NCI-H446 (cell line): ENCODE results near the gene PCMT1.
A peak's percentile ranks its signal among the peaks of the same experiment; 100 is the strongest.
"Not testable (repeated sequence)": the region's sequence is repeated elsewhere in the genome, so short reads cannot be mapped to it uniquely, and the experiment has no call there.

ENCODE experiments used
- DNase-seq, 2 experiments: peaks; one replicate each; lab custom pipeline; 2025; lab: John Stamatoyannopoulos, UW

The PCMT1 gene

DNA sequence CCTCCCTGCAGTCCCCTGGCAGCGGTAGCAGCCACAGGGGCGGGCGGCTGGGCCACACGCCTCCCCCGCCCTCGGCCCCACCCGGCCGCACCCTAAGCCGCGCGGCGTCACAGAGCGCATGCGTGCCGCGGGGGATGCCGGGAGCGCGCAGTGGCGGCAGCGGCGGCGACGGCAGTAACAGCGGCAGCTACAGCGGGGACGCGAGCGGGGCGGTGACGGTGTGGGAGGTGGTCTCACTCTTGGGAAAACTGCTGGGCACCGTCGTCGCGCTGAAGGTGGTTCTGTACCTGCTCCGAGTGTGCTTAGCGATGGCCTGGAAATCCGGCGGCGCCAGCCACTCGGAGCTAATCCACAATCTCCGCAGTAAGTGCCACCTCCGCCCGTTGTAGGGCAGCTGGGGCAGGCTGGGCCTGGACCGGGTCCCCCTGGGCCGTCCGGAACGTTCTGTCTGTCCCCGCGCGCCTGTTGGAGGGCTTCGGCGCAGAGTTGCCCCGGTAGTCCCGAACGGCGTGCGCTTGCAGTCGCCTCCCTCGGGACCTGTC is at the start of gene PCMT1:
Gene PCMT1, plus strand, starts transcription at position 148 of the 542 bp plus-strand sequence. Its CDS starts 161 bp downstream, at position 309.
- peak; percentile 68 to 90 for DNase-seq

DNA sequence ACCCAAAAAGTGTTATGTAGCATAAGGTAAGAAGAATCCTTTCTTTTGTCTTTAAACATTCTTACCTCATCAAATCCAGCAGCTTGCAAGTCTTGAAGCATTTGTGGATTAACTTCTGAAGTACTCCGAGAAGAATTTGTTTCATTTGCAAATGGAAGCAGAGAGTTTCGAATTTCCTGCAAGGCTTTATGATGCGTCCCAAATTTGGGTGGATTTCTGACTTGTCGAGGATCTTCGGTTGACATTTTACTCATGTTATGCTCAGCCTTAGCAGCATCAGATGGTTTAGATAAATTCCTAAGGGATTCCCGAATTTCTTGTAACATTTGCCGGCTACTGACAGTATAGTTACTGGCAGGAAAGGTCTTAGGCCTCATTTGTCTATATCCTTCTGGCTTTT is 47.8 kb upstream of the PCMT1 start:
- DNase-seq: no peak

DNA sequence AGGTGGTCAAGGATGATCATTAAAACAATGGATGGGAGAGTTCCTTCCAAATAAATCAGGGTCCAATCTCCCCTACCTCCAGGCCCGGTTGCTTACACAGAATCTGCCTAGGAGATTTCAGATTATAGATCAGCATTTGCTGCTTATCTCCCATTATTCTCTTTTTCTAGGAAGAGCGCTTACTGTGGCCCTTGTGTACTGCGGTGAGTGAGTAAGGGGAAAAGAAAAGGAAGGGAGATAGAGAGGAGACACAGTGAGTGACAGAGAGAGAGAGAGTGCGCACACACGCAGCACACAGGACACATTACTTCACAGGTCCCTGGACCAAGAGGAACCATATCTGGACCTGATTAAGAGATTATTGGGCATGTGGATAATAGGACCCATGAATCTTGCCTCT is 37.8 kb upstream of the PCMT1 start:
- no peak for DNase-seq

DNA sequence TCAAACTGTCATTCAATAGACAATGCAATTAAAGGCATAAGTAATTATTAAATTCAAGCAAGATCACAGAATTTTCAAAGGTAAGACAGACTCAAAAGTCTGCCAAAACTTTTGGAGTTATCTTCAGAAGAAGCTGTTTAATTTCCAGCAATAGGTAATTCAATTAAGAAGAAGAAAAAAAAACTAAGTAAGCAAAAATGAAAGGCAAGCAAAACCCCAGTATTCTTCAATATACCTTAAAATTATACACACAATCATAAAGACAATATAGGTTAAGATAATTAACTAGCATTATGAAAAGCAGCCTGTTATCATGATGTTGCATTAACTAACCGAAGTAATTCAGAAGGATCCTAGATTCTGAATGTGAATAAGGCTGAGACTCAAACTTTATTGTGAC is 35.1 kb upstream of the PCMT1 start:
- no peak for DNase-seq

DNA sequence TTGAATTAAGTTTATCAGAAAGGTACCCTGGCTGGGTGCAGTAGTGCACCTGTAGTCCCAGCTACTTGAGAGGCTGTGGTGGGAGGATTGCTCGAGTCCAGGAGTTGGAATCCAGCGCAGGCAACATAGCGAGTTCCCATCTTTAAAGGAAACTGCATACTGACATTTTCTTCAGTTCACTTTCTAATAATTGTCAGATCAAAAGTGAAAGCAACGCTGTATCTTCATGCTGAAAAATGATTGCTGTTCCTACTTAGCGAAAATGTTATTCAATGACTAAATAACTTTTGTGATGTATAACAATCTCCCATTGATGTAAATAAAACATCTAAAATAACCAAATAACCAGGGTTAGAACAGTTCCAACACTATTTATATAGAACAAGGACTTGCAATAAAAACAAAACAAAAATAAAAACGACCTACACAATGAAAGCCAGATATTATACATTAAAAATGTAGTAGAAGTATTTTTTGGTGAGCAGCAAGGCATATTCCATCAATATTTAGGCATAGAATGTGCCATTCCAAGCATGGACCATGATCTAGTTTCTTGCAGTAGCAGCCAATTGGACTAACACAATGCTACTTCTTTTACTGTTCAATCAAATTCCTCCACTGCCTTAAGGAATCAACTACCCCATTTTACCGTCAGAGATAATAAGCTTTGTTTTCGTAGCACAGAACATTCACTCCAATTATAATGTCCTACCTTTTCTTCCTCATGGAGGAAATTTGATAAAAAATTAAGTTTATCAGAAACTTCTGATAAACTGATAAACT is 33.2 kb upstream of the PCMT1 start:
- no peak for DNase-seq

DNA sequence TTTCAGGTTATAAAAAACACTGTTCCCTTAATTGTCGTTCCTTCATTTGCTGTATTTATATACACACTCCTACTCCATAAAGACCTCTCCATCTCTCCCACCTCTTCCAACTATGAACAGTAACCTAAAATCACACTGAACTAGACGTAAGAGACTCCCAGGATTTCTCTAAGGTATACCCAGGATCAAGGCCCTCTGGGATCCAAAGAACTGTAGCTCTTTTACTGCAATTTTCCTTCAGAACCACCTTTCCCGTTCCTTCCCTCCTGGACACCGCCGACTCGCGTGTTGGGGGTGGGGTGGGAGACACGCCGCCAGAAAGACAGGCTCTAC is 32.3 kb upstream of the PCMT1 start:
- no peak for DNase-seq

DNA sequence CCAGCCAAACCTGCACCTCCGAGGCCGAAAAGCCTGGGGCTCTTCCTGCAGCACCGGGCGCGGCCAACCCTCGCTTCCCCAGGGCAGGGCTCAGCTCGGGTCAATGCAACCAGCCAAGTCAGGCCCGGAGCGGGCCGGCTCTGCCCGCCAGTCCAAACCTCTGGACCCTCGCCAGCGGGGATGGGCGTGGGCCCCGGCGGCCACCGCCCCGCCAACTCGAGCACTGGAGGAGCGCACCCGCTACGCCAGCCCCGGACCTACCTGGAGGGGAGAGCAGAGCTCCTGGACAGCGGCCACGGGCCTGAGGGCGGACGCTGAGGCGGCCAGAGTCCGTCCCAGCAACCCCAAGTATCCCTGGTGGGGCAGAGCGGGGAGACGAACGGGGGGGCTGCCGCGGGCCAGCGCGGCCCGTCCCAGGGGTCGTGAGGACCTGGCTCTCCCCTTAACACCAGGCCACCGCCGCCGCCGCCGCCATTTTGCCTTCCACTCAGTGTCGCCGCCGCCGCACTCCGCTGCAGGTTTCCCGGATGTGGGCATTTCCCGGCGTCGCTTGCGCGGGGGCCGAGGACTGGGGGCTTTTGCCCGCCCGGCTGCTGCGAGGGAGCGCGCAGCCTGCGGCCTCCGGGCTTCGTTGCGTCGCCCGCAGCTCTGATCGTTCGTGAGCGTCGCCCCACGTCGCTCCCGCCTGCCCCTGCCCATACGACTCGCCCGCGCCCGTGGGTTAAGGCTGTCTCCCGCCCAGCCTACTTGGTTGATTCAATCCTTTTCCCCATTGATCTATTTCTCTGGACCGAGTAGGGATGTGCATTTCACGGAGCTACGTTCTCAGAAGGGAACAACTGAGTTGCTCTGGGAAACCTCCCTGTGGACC is 31.7 kb upstream of the PCMT1 start, which contains the start of gene LATS1:
Gene LATS1, minus strand, starts transcription at position 514 of the 871 bp plus-strand sequence. CDS start 15,975 bp downstream, outside the sequence.
- DNase-seq: peak; percentile 64 to 83

DNA sequence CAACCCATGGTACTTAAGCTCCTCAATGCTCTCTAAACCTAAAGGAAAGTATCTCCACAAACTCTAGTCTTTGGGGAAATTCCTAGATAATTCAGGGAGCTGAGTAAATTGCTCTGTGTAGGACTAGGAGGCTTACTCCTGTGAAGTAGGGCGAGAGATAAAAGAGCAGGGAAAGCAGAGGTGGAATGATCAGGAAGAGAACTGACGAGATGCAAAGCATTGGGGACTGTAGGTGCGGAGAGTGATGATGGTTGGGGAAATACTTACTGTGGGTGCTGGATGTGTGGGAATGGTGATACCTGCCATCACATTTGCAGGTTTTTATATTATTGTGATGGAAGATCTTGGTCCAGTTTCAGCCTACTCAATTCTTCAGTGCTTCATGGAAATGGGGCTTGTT is 30.0 kb upstream of the PCMT1 start:
- no peak for DNase-seq

DNA sequence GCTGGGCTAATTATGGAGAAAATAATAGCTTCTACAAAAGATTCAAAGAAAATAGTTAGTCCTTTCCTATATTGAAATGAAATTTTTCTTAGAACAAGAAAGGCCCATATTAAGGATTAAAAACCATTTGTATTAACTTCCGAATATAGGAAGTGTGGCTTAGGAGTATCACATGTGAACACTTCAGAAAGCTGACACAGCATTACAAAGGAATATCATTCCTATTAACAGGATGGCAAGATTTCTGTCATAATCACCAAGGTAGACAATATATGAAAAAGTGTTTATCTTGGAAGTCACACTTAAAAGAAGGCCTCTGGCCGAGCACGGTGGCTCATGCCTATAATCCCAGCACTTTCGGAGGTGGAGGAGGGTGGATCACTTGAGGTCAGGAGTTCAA is 26.3 kb upstream of the PCMT1 start:
- DNase-seq: no peak

DNA sequence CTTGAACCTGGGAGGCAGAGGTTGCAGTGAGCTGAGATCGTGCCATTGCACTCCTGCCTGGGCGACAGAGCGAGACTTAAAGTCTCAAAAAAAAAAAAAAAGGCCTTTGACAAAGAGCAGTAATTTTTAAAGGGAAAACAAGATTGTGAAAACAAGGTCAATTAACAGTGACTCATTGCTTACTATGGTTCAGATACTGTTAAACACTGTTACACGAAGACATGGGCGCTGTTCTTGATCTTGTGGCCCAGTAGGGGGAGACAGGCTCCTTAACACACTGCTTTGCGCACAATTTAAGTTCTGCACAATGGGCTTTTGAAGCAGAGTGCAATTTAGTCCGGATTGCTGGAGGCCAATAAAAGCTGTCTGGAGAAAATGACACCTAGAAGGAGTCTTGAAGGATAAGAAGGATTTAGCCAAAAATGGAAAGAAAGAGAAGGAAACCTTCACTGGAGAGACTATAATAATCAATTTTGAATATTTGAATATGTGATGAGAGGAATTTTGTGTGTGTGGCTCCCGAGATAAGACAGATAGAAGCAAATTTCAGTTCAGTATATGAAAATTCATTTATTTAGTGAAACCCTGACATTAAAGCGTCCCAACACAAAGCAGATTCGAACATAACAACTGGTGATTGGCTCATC is 25.6 kb upstream of the PCMT1 start:
- DNase-seq: peak in 1 of 2 experiments; percentile 27

DNA sequence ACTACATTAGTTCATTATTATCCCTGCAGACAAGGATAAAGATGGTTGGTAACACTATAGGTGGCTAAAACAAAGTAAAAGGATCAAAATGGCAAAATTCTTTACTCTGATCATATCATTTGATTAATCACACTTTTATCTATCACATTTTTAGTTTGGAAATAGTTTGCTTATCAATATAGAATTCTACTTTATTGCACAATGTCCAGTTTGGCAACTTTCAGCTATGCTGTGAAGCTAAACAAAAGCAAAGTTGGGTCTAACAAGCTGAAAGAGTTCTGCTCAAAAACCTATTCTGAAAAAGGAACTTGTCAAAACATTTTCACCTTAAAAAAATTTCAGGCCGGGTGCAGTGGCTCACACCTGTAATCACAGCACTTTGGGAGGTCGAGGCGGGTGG is 23.8 kb upstream of the PCMT1 start:
- DNase-seq: no peak

DNA sequence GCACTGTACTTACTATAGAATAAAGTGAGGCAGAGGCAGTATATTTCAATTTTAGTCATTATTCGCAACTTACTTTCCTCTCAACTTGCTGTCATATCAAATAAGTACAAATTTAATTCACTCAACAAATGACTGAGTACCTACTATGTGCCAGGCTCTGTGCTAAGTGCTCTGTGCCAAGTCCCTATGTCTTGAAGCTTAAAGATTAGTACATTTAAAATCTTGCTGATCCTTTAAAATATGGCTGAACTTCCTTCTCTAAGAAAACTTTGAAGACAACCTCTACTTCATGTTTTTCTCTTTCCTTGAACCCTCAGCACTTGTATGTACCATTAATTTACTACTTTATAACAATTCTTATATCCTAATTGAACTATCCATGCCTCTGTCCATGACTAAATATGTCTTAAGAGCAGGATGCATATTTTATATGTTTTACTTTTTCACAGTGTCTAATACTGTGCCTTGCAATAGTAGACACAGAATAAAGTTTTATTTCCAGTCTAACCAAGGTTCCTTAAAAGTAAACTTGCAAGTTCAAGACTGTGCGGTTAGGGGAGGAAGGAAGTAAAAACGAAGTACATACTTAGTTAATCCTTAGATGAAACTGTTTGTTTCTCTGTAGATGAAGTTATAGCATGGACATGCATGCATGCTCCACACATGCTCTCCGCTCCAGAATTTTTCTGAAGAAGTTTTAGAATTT is 21.6 kb upstream of the PCMT1 start:
- no peak for DNase-seq

DNA sequence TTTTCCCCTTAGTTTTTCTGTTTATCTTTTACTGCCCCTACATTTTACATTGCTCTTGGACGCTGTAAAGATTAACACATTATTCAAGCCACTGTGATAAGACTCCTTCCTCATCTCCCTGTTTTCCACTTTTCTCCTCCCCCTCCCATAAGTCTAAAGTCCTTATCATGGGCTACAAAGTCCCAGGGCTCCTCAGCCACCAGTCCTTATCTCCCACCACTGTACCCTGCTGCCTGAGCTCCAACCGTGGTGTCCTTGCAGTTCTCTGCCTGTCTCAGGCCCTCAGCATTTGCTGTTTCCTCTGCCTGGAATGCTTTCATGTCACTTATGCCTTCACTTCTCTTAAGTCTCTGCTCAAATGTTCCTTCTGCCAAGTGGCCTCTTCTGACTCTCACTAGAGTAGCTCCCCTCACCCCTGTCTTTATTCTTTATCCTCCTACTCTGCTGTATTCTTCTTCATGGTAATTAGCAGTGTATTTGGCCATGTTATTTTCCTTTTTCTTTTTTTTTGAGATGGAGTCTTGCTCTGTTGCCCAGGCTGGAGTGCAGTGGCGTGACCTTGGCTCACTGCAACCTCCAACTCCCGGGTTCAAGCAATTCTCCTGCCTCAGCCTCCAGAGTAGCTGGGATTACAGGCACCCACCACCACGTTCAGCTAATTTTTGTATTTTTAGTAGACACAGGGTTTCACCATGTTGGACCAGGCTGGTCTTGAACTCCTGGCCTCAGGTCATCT is 20.9 kb upstream of the PCMT1 start:
- no peak for DNase-seq

DNA sequence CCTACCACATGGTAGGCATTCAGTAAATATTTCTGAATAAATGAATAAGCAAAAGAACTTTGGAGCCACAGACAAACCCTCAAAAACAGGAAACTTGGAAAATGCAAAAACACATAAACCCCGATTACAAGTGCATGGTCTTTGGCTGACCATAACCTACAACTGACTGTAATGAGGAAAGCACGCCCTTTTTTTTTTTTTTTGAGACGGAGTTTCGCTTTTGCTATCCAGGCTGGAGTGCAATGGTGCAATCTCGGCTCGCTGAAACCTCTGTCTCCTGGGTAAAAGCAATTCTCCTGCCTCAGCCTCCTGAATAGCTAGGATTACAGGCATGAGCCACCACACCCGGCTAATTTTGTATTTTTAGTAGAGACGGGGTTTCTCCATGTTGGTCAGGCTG is 19.7 kb upstream of the PCMT1 start:
- no peak for DNase-seq

DNA sequence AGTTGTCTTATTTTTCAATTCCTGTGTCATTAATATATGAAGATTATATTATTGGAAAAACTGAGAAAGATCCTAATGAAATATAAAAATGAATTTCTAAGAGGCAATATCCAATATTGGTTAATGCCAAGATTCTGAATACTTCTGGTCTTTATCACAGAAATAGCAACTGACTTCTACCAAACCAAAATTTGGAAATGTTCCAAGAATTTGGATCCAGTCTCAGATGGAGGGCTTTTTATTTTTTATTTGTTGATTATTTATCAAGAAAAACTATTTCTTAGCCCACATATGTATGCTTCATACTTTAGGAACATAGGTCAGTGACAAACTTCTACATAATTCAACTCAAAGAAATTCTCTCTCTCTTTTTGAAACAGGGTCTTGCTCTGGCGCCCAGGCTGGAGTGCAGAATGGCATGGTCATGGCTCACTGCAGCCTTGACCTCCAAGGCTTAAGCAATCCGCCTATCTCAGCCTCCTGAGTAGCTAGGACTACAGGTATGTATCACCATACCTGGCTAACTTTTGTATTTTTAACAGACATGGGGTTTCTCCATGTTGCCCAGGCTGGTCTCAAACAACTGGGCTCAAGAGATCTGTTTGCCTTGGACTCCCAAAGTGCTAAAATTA is 16.3 kb upstream of the PCMT1 start:
- no peak for DNase-seq

DNA sequence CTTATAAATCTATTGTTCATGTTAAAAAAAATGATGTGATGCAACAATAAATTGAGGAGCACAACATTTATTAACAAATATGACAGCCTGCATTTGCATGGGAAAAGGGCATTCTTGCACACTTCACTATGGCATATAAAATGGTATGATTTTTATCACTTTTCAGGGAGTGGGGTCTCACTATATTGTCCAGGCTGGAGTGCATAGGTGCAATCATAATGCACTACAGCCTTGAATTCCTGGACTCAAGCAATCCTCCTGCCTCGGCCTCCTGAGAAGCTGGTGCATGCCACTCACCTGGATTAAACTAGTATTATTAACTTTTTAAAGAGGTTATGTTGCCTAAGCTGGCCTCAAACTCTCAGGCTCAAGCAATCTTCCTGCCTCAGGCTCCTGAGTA is 14.6 kb upstream of the PCMT1 start:
- DNase-seq: no peak

DNA sequence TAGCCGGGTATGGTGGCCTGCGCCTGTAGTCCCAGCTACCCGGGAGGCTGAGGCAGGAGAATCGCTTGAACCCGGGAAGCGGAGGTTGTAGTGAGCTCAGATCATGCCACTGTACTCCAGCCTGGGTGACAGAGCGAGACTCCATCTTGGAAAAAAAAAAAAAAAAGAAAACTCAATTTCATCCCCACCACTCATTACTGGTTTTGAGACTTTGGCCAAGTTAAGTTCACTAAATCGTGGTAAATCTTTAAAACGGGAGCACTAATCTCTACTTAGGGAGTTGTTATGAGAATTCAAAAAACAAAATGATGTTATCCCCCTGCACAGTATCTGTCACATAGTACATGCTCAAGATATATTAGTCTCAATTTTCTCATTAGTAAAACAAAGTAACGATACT is 4.3 kb upstream of the PCMT1 start:
- DNase-seq: not testable (repeated sequence)

DNA sequence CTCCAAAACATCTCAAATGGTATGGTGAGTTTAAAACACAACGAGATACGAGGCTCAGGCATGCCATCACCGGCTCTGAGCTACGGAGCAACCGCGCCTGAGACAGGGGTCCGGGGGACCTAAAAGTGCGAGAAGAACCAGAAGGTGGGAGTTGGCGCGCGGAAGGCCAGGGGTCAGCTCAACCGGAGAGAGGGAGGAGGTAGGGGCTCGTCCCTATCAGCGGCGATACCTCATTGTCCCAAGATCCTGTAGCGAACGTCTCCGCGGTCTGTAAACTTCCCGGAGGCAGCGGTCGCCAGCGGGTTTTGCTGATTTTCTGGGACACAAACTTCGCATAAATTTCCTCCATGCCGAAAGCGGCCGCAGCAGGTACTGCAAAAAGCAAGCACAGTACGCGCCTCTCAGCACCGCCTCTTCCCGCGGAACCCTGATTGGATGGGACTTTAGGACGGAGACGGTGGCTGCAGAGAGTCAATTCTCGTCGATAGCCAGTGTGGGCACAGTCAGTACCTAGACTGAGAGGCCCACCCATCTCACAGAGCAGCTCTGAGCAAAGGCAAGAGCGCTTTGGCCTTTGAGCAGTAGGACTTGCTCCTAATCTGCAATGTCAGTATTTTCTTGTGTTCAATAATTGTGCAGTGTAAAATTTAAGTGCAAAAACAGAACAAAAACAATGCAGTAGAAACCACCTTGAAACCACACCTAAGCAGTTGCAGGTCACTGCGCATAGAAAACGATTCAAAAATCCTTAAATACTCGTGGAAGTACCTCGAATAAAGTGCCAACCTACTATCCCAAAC is 3.2 kb upstream of the PCMT1 start, which contains the start of gene NUP43:
Gene NUP43, minus strand, starts transcription at position 383 of the 800 bp plus-strand sequence. Its CDS starts 34 bp downstream, at position 349.
- DNase-seq: peak; percentile 55 to 91

DNA sequence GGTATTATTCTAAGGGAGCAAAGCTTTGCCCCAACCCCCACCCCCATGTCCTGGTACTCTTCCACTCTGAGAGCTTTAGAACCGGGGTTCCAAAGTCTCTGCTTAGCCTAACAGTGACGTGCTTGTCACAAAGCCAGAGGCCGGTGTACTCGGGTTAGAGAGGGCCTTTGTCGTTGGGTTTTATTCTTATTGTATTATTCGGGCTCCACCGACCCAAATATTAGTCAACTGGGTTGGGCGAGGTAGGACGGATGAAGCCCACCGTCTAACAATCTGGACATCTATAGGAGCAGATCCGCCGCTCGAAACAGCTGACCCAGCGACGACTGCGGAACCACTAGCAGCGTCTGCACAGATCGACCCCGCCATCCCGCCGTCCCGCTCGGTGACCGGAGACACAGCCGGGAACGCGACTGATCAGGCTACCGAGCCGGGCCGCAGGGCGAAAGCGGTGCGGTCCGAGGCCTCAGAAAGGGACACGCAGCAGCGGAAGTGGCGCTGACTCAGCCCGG is 403 bp upstream of the PCMT1 start:
- DNase-seq: not testable (repeated sequence)
